AG04449 (cell line): ENCODE results near the gene MAGEF1.

Experiments
- CTCF ChIA-PET: fragments of 350-600 bp; formaldehyde crosslinking; extraction: SDS; loops from one replicate; lab custom pipeline; 2021; ENCODE audit warnings: antibody characterized with exemption; lab: Yijun Ruan, JAX
- POLR2A ChIA-PET: fragments of 400-600, 350-600 bp; formaldehyde crosslinking; extraction: SDS; loops from one replicate; lab custom pipeline; 2020; ENCODE audit warnings: antibody characterized with exemption, inconsistent platforms; lab: Yijun Ruan, JAX
- DNase-seq: peaks from one replicate; pipeline ENCODE4 v3.0.0-alpha.2; 2010; ENCODE audit warnings: low read depth, low spot score
- H3K4me3 ChIP-seq: 2 replicates; pipeline ENCODE4 v1.5.1; 2011; ENCODE audit warnings: low read depth, mild to moderate bottlenecking, control low read depth, low read length
- TF ChIP-seq, protein P1 (sequence below): IDR thresholded peaks from one replicate; pipeline ENCODE4 v1.5.1; 2011; ENCODE audit warnings: mild to moderate bottlenecking, moderate library complexity, low read length, control low read depth, inconsistent platforms; ENCODE audit not compliant: insufficient read depth; ENCODE audit errors: missing control alignments

MAGEF1 gene

GRCh38 chr3:184743248-184743647 is 31.4 kb upstream of the MAGEF1 start:
- DNase-seq, result no peak
- CTCF ChIA-PET, result interaction anchor here (0.9 to 5.4 kb wide), 11 partner anchors 9 to 184 kb away, joined by 3 to 32 read pairs (median 5); partner anchors contain the start of gene EPHB3
- TF ChIP-seq, protein P1, sequence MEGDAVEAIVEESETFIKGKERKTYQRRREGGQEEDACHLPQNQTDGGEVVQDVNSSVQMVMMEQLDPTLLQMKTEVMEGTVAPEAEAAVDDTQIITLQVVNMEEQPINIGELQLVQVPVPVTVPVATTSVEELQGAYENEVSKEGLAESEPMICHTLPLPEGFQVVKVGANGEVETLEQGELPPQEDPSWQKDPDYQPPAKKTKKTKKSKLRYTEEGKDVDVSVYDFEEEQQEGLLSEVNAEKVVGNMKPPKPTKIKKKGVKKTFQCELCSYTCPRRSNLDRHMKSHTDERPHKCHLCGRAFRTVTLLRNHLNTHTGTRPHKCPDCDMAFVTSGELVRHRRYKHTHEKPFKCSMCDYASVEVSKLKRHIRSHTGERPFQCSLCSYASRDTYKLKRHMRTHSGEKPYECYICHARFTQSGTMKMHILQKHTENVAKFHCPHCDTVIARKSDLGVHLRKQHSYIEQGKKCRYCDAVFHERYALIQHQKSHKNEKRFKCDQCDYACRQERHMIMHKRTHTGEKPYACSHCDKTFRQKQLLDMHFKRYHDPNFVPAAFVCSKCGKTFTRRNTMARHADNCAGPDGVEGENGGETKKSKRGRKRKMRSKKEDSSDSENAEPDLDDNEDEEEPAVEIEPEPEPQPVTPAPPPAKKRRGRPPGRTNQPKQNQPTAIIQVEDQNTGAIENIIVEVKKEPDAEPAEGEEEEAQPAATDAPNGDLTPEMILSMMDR, result no peak
- POLR2A ChIA-PET, result interaction anchor here (1.3 kb wide), 1 partner anchor 182 kb away, joined by 4 read pairs; the partner anchor contains the start of gene EPHB3
- no peak overlapping the region for H3K4me3 ChIP-seq

DNA sequence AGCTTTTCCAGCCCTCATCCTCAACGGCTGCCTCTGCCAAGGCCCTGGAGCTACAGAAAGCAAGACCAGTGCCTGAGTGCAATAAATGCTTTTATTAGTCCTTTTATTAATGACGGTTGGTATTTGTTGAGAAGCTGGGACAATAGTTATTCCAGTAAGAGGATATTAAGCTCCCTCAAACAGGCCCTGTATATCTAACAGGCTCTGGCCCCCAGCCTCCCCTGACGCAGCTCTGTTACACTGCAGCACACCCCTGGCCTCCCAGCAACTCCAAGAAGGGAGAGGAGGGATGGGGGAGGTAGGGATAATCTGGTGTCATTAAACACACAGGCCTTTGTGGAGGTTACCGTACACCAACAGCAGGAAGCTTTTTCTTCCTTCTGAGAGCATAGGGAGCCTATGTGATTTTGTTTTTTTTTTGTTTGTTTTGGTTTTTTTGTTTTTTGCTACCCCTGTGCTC is 30.8 kb upstream of the MAGEF1 start:
- POLR2A ChIA-PET, result interaction anchor here (1.3 kb wide), 1 partner anchor 181 kb away, joined by 4 read pairs; the partner anchor contains the start of gene EPHB3
- DNase-seq, result no peak

GRCh38 chr3:184741798-184742675 is 30.2 kb upstream of the MAGEF1 start:
- DNase-seq, result no peak
- CTCF ChIA-PET, result interaction anchor here (1.3 to 5.4 kb wide), 8 partner anchors 8 to 181 kb away, joined by 3 to 32 read pairs (median 6); partner anchors contain the start of gene EPHB3
- no peak overlapping the region for H3K4me3 ChIP-seq
- TF ChIP-seq, protein P1, result no peak
- POLR2A ChIA-PET, result interaction anchor here (1.3 kb wide), 1 partner anchor 181 kb away, joined by 4 read pairs; the partner anchor contains the start of gene EPHB3

More for the DNA sequence above, 30.8 kb upstream of the MAGEF1 start:
- TF ChIP-seq, protein P1, result no peak
- CTCF ChIA-PET, result interaction anchor here (0.9 to 5.4 kb wide), 10 partner anchors 9 to 182 kb away, joined by 3 to 32 read pairs (median 6); partner anchors contain the start of gene EPHB3
- no peak overlapping the region for H3K4me3 ChIP-seq

GRCh38 chr3:184741259-184741556 is 29.3 kb upstream of the MAGEF1 start:
- ChIA-PET POLR2A (no interaction called here), CTCF (interaction anchor here (2.0 to 5.4 kb wide), 3 partner anchors 10 to 14 kb away, joined by 4 to 32 read pairs (median 17); no protein-coding TSS in a partner anchor)
- DNase-seq, result no peak
- H3K4me3 ChIP-seq, result no peak overlapping the region
- TF ChIP-seq, protein P1, result no peak

GRCh38 chr3:184740509-184741258 is 28.8 kb upstream of the MAGEF1 start:
- POLR2A ChIA-PET, result no interaction called here
- no peak for DNase-seq
- no peak overlapping the region for H3K4me3 ChIP-seq
- CTCF ChIA-PET, result interaction anchor here (1.2 to 5.4 kb wide), 4 partner anchors 10 to 16 kb away, joined by 3 to 32 read pairs (median 4); no protein-coding TSS in a partner anchor
- TF ChIP-seq, protein P1, result no peak
